Fibroblast of pulmonary artery (primary cell): ENCODE measurements around the gene TMEM150B.

Experiments
- DNase-seq: peaks from one replicate; pipeline ENCODE4 v3.0.0-alpha.2; 2010; ENCODE audit warnings: low read depth
- H3K4me3 ChIP-seq: replicated peaks from 2 replicates; pipeline ENCODE4 v1.5.1; 2011; ENCODE audit warnings: low read depth, mild to moderate bottlenecking, control low read depth, low read length, moderate library complexity
- TF ChIP-seq, protein P1 (sequence below): IDR thresholded peaks from 2 replicates; pipeline ENCODE4 v1.5.1; 2011; ENCODE audit warnings: mild to moderate bottlenecking, control low read depth, low read length, inconsistent platforms; ENCODE audit errors: missing control alignments

Gene TMEM150B

GRCh38 chr19:55299991-55300390, 25.1 kb downstream of the TMEM150B start:
- no peak overlapping the region for H3K4me3 ChIP-seq
- TF ChIP-seq, protein P1, sequence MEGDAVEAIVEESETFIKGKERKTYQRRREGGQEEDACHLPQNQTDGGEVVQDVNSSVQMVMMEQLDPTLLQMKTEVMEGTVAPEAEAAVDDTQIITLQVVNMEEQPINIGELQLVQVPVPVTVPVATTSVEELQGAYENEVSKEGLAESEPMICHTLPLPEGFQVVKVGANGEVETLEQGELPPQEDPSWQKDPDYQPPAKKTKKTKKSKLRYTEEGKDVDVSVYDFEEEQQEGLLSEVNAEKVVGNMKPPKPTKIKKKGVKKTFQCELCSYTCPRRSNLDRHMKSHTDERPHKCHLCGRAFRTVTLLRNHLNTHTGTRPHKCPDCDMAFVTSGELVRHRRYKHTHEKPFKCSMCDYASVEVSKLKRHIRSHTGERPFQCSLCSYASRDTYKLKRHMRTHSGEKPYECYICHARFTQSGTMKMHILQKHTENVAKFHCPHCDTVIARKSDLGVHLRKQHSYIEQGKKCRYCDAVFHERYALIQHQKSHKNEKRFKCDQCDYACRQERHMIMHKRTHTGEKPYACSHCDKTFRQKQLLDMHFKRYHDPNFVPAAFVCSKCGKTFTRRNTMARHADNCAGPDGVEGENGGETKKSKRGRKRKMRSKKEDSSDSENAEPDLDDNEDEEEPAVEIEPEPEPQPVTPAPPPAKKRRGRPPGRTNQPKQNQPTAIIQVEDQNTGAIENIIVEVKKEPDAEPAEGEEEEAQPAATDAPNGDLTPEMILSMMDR, result no peak
- no peak for DNase-seq

DNA sequence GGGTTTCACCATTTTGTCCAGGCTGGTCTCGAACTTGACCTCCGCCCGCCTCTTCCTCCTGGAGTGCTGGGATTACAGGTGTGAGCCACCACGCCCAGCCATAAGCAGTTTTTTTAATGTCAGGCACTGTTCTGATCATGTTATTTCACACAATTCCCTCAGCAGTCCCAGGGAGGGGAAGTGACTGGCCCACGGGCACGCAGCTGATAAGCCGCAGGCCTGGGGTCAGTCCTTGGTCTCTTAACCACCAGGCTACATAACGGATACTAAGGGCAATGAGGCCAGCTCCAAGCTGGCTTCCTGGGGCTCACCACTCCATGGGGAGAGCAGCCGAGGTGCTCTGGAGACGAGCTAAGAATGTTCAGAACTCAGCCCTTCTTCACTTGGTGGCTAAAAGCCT, 27.9 kb downstream of the TMEM150B start:
- DNase-seq, result no peak
- H3K4me3 ChIP-seq, result no peak overlapping the region
- TF ChIP-seq, protein P1, result no peak

- TF ChIP-seq, protein P1, result no peak
- no peak overlapping the region for H3K4me3 ChIP-seq
- DNase-seq, result no peak
These were observed 35.9 kb downstream of the TMEM150B start for GRCh38 chr19:55289117-55289796.

DNA sequence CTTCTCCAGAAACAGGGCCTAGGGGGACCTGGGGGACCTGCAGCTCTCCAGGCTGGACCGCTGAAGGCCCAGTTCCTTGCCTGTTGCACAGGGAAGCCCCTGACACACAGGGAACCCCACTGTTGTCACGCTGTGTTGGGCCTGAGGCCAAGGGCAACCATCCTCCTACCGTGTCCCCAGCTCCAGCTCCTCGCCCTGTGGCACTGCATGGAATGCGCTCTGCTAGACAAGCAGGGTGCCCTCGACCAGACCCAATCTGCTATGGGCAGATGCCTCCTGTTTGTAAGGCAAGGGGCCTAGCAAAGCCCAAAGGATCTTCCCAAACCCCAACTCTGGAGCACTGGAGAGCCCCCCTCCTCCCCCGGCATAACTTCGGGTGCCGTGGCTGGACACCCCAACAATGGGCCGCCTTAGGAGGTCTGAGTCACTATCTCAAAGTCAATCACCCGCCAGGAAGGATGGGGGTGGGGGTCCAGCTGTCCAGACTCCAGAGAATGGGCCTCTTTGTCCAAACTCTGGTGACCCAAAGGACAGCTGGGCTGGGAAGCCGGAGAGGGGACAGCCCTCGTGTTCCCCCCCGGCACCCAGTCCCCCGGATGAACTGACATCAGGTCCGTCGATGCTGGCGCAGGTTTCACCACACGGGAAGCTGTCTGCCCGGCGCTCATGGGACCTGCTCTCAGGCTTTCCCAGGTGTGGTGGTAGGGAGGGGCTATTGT, 37.6 kb downstream of the TMEM150B start:
- DNase-seq, result no peak
- TF ChIP-seq, protein P1, result no peak
- no peak overlapping the region for H3K4me3 ChIP-seq

DNA sequence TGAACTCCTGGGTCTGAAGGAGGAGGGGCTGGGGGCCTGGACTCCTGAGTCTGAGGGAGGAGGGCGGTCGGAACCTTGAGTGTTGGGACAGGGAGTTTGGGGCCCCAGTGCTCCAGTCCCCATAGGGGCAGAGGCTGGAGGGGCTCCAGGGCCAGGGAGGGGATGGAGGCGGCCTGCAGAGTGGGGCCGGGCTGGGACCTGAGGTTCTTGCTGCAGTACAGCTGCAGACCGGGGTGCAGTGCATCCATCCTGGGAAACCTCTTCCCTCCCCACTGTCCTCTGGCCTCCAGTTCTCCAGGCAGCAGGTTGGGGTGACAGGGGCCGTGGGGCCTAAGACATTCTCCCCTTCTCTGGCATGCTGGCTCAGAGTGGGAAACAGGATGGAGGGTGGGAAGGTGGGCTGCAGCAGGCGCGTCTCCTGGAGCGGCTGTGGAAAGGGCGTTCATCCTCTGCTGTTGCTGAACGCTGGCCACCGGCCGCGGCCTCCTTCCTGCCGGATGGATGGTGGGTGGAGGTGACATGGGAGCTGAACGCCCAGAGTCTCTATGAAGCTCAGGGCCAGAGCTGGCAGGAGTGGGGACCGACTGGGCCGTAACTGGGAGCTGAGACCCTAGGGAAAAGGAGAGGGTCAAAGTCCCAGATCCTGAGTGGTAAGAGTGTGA, 39.8 kb downstream of the TMEM150B start:
- DNase-seq, result no peak
- TF ChIP-seq, protein P1, result no peak
- H3K4me3 ChIP-seq, result peak overlapping the region; percentile 51

- TF ChIP-seq, protein P1, result no peak
- H3K4me3 ChIP-seq, result peak overlapping the region; percentile 51
These were observed 40.6 kb downstream of the TMEM150B start for GRCh38 chr19:55284405-55285058.

More at GRCh38 chr19:55284405-55285058, 40.6 kb downstream of the TMEM150B start:
- no peak for DNase-seq
